HCT116 (cell line): Measurements from ENCODE around the gene TCP11L2.

Experiments used
- CEBPB ChIP-seq: IDR thresholded peaks from 2 replicates; pipeline ENCODE4 v1.6.1; 2012; ENCODE audit warnings: low read depth
- CTCF ChIP-seq, 3 experiments: fragments of 200-600 bp in 1 of 3; sonication (generic) in 1 of 3; IDR thresholded peaks in 2 of 3; conservative IDR thresholded peaks in 1 of 3; 2 replicates each; pipeline ENCODE4 v1.5.1; 2012 to 2017; ENCODE audit warnings: low read depth in 2 of 3, low read length in 2 of 3, antibody characterized with exemption in 1 of 3, borderline replicate concordance in 1 of 3, control low read depth in 1 of 3, mild to moderate bottlenecking in 1 of 3, mixed read lengths in 1 of 3, mixed run types in 1 of 3, moderate library complexity in 1 of 3; ENCODE audit not compliant: insufficient read depth in 1 of 3
- EZH2 ChIP-seq: fragments of 200-600 bp; sonication (generic); IDR thresholded peaks from 2 replicates; pipeline ENCODE4 v1.6.1; 2017; ENCODE audit warnings: antibody characterized with exemption, mixed run types
- POLR2A ChIP-seq: IDR thresholded peaks from 2 replicates; pipeline ENCODE4 v1.7.0; 2011; ENCODE audit warnings: borderline replicate concordance; ENCODE audit not compliant: insufficient read depth, insufficient read length; ENCODE audit errors: extremely low read depth
- REST ChIP-seq: IDR thresholded peaks from 2 replicates; pipeline ENCODE4 v1.6.1; 2012; ENCODE audit warnings: low read depth
- ZBTB33 ChIP-seq: IDR thresholded peaks from 2 replicates; pipeline ENCODE4 v1.6.1; 2011; ENCODE audit warnings: mild to moderate bottlenecking, low read length, moderate library complexity; ENCODE audit not compliant: insufficient replicate concordance; ENCODE audit errors: extremely low read depth
- ZFX ChIP-seq: fragments of 450-650 bp; IDR thresholded peaks from 2 replicates; pipeline ENCODE4 v1.6.1; 2017

GRCh38 chr12:106297075-106297474 lies 5.5 kb upstream of the TCP11L2 start:
- TF ChIP-seq ZBTB33 (no peak), ZFX (no peak), CTCF (IDR thresholded peaks at IDR 0.05 in 2 of 3, conservative IDR thresholded peaks at IDR 0.05 in 1 of 3; ENCODE audit: borderline replicate concordance in 1 of 3, insufficient read depth in 1 of 3, low read depth in 2 of 3, low read length in 2 of 3) (no peak), EZH2 (no peak), POLR2A (no peak), REST (no peak), CEBPB (no peak)
